ENCODE data around the gene TNIP2.
"Not testable (repeated sequence)": the region's sequence is repeated elsewhere in the genome, so short reads cannot be mapped to it uniquely, and the experiment has no call there.

TNIP2 gene

GRCh38 chr4:2788532-2789103 lies 32.5 kb upstream of the TNIP2 start:
- peaks cover 22% of the 10 kb centered on the region for H3K4me1 Mint-ChIP-seq (ENCODE audit: low read depth)
- H3K9me3 Mint-ChIP-seq = peaks cover 5% of the 10 kb centered on the region
- H3K27ac Mint-ChIP-seq = no peak overlapping the region
- peaks cover 4% of the 10 kb centered on the region for H3K27me3 Mint-ChIP-seq (ENCODE audit: low read depth)
- H3K4me3 Mint-ChIP-seq = no peak overlapping the region
- H3K36me3 Mint-ChIP-seq (ENCODE audit: low read depth) = peaks cover 7% of the 10 kb centered on the region

DNA sequence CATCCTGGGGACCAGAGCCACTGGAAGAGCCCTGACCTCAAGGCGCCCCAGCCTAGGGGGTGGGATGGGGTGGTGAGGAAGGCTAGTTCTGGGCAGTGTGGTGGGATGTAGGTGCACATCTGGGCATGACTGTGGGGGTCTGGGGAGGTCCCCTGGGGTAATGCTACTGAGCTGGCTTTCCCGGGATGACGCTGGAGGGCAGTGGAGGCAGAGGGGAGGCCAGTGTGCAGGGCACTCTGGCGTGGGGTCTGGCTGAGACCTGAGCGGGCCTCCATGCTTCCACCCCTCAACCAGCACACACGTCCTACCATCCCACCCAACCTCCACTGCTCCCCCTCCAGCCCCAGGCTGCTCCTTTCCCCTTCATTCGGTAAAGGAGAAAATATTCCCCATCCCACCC lies 32.0 kb upstream of the TNIP2 start:
- H3K4me3 Mint-ChIP-seq = no peak overlapping the region
- peaks cover 22% of the 10 kb centered on the region for H3K4me1 Mint-ChIP-seq (ENCODE audit: low read depth)

GRCh38 chr4:2787230-2788100 lies 31.3 kb upstream of the TNIP2 start:
- Mint-ChIP-seq H3K27ac (peak overlapping the region; percentile 89), H3K27me3 (ENCODE audit: low read depth) (peaks cover 14% of the 10 kb centered on the region)

More for the DNA sequence above, 32.0 kb upstream of the TNIP2 start:
- peaks cover 10% of the 10 kb centered on the region for H3K9me3 Mint-ChIP-seq
- H3K36me3 Mint-ChIP-seq (ENCODE audit: low read depth) = peaks cover 8% of the 10 kb centered on the region
- peaks cover 9% of the 10 kb centered on the region for H3K27me3 Mint-ChIP-seq (ENCODE audit: low read depth)
- peak overlapping the region; percentile 20 for H3K27ac Mint-ChIP-seq

DNA sequence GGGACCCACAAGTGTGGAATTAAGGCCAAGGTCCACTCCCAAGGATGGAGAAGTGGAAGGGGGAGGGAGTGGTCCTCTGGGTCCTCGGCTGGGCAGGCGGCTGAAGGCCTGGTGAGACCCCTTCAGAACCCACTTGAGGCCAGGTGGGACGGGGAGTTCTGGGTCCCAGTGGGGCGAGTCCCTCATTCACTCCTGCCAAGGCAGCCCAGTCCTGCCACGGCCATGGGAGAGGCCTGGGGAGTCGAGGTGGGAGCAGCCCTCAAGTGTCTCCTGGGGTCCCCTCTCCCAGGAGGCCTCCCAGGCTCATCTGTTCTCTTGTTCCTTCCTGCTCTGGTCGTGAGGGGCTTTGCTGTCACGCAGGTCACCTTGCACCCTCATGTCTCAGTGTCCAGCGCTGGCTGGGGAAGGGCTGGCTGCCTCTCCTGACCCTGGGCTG lies 30.7 kb upstream of the TNIP2 start:
- H3K9me3 Mint-ChIP-seq = peaks cover 20% of the 10 kb centered on the region
- peaks cover 17% of the 10 kb centered on the region for H3K27me3 Mint-ChIP-seq (ENCODE audit: low read depth)
- peaks cover 15% of the 10 kb centered on the region for H3K36me3 Mint-ChIP-seq (ENCODE audit: low read depth)
- H3K27ac Mint-ChIP-seq = peak overlapping the region; percentile 89
- H3K4me1 Mint-ChIP-seq (ENCODE audit: low read depth) = peaks cover 22% of the 10 kb centered on the region
- no peak overlapping the region for H3K4me3 Mint-ChIP-seq

More at GRCh38 chr4:2787230-2788100, 31.3 kb upstream of the TNIP2 start:
- peaks cover 12% of the 10 kb centered on the region for H3K36me3 Mint-ChIP-seq (ENCODE audit: low read depth)
- H3K4me1 Mint-ChIP-seq (ENCODE audit: low read depth) = peaks cover 22% of the 10 kb centered on the region
- H3K9me3 Mint-ChIP-seq = peaks cover 16% of the 10 kb centered on the region
- H3K4me3 Mint-ChIP-seq = peak overlapping the region; percentile 40

DNA sequence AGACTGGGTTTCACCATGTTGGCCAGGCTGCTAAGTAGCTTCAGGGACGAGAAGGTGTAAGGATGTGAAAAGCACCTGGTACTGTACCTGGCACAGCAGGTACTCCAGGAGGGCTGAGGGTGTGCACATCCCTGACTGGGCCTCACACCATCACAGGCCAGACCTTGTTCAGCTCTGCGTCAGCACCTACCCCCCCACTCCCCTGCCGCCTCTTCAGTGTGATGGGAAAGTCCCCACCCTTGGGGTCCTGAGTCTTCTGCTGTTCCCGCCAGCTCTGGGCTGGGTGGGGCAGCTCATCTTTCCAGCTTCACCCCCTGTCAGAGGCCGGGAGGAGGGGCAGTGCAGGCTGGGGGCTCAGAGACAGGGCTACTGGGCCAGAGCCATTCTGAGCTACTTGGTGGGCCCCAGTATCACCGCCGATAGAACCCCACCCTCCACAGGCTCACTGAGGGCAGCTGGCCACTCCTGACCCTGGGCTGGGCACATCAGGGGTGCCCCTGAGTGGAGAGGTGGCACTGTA lies 30.1 kb upstream of the TNIP2 start:
- Mint-ChIP-seq H3K9me3 (peaks cover 24% of the 10 kb centered on the region), H3K27me3 (ENCODE audit: low read depth) (peaks cover 19% of the 10 kb centered on the region), H3K27ac (peak overlapping the region; percentile 83), H3K4me1 (ENCODE audit: low read depth) (peaks cover 19% of the 10 kb centered on the region), H3K4me3 (no peak overlapping the region), H3K36me3 (ENCODE audit: low read depth) (peaks cover 17% of the 10 kb centered on the region)

- peaks cover 26% of the 10 kb centered on the region for H3K9me3 Mint-ChIP-seq
- H3K27me3 Mint-ChIP-seq (ENCODE audit: low read depth) = peaks cover 21% of the 10 kb centered on the region
- no peak overlapping the region for H3K4me3 Mint-ChIP-seq
- peaks cover 19% of the 10 kb centered on the region for H3K4me1 Mint-ChIP-seq (ENCODE audit: low read depth)
- peaks cover 19% of the 10 kb centered on the region for H3K36me3 Mint-ChIP-seq (ENCODE audit: low read depth)
- peak overlapping the region; percentile 83 for H3K27ac Mint-ChIP-seq
Observed at GRCh38 chr4:2785613-2786012, 29.5 kb upstream of the TNIP2 start.

DNA sequence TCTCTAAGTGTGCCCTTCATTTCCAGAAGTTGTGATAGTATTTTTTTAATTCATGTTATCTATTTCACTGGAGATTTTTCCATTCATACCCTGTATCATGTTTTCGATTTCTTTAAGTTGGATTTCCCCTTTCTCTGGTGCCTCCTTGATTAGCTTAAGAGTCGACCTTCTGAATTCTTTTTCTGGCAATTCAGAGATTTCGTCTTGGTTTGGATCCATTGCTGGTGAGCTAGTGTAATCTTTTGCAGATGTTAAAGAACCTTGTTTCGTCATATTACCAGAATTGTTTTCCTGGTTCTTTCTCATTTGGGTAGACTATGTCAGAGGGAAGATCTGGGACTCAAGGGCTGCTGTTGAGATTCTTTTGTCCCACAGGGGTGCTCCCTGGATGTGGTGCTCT lies 27.7 kb upstream of the TNIP2 start:
- peaks cover 15% of the 10 kb centered on the region for H3K4me1 Mint-ChIP-seq (ENCODE audit: low read depth)
- H3K4me3 Mint-ChIP-seq = no peak overlapping the region
- peaks cover 19% of the 10 kb centered on the region for H3K36me3 Mint-ChIP-seq (ENCODE audit: low read depth)
- H3K9me3 Mint-ChIP-seq = peaks cover 26% of the 10 kb centered on the region
- no peak overlapping the region for H3K27ac Mint-ChIP-seq
- peaks cover 21% of the 10 kb centered on the region for H3K27me3 Mint-ChIP-seq (ENCODE audit: low read depth)

GRCh38 chr4:2781911-2782310 lies 25.8 kb upstream of the TNIP2 start:
- no peak overlapping the region for H3K27ac Mint-ChIP-seq

DNA sequence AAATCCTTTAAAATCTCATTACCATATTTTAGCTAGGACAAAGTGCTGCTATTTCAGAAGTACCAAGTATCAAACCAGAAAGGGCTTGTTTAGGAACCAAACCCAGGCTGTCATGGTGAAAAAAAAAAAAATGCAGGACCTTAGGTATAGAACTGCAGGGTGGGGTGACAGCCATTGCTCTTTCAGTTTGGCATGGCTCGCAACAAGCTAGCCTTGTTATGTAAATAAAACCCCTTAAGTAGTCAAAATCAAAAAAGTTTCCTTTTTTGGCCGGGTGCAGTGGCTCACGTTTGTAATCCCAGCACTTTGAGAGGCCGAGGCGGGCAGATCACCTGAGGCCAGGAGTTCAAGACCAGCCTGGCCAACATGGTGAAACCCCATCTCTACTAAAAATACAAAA lies 24.5 kb upstream of the TNIP2 start:
- not testable (repeated sequence) for H3K4me3 Mint-ChIP-seq; H3K27ac Mint-ChIP-seq; H3K4me1 Mint-ChIP-seq (ENCODE audit: low read depth)
- peaks cover 26% of the 10 kb centered on the region for H3K9me3 Mint-ChIP-seq
- peaks cover 19% of the 10 kb centered on the region for H3K36me3 Mint-ChIP-seq (ENCODE audit: low read depth)
- peaks cover 21% of the 10 kb centered on the region for H3K27me3 Mint-ChIP-seq (ENCODE audit: low read depth)

More at GRCh38 chr4:2781911-2782310, 25.8 kb upstream of the TNIP2 start:
- Mint-ChIP-seq H3K27me3 (ENCODE audit: low read depth) (peaks cover 21% of the 10 kb centered on the region), H3K4me1 (ENCODE audit: low read depth) (peaks cover 5% of the 10 kb centered on the region), H3K36me3 (ENCODE audit: low read depth) (peaks cover 19% of the 10 kb centered on the region), H3K4me3 (no peak overlapping the region), H3K9me3 (peaks cover 26% of the 10 kb centered on the region)

GRCh38 chr4:2771264-2771663 lies 15.1 kb upstream of the TNIP2 start:
- Mint-ChIP-seq H3K9me3 (peaks cover 14% of the 10 kb centered on the region), H3K36me3 (ENCODE audit: low read depth) (peaks cover 8% of the 10 kb centered on the region), H3K4me3 (no peak overlapping the region), H3K27me3 (ENCODE audit: low read depth) (no peaks in the 10 kb centered on the region), H3K4me1 (ENCODE audit: low read depth) (peaks cover 18% of the 10 kb centered on the region), H3K27ac (no peak overlapping the region)

GRCh38 chr4:2768921-2769336 lies 12.8 kb upstream of the TNIP2 start:
- Mint-ChIP-seq H3K4me3 (no peak overlapping the region), H3K9me3 (peaks cover 14% of the 10 kb centered on the region), H3K4me1 (ENCODE audit: low read depth) (peaks cover 20% of the 10 kb centered on the region), H3K36me3 (ENCODE audit: low read depth) (peaks cover 8% of the 10 kb centered on the region), H3K27me3 (ENCODE audit: low read depth) (no peaks in the 10 kb centered on the region), H3K27ac (no peak overlapping the region)

DNA sequence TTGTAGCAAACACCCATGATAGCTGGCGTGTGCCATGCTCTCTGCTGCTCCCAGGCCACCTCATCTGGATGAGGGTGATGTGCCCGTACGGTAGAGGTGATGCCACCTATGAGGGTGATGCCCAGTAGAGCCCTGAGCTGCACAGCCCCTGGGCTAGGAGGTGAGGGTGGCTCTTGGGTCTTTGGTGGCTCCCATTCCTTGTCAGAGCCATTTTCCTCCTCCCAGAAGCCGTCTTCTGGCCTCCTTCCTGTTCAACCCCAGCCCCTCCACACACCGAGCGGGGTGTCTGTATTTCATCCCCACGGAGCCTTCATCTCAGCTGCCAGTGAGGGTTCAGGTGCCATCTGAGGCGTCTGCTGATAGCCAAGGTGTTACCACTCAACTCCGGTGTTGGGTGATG lies 12.0 kb upstream of the TNIP2 start:
- no peak overlapping the region for H3K4me3 Mint-ChIP-seq
- peaks cover 20% of the 10 kb centered on the region for H3K4me1 Mint-ChIP-seq (ENCODE audit: low read depth)
- H3K9me3 Mint-ChIP-seq = peaks cover 14% of the 10 kb centered on the region
- no peak overlapping the region for H3K27ac Mint-ChIP-seq
- H3K36me3 Mint-ChIP-seq (ENCODE audit: low read depth) = peaks cover 8% of the 10 kb centered on the region
- no peaks in the 10 kb centered on the region for H3K27me3 Mint-ChIP-seq (ENCODE audit: low read depth)

DNA sequence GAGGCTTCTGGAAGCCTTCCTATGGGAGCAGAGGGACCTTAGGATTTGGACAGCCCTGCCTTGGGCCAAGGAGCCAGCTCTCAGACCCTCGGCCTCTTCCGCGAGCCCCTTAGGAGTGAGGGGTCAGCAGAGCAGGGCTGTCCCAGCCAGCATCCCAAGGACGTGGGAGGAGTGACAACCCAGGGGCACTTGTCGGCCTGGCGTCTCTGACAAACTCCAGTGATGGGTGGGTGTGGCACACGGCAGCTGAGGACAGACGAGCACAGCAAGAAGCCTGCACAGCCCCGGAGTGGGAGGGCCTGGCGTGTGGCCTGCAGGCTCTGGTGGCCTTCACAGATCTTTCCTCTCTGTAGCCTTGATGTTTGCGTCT lies 11.6 kb upstream of the TNIP2 start:
- no peak overlapping the region for H3K4me3 Mint-ChIP-seq
- no peaks in the 10 kb centered on the region for H3K27me3 Mint-ChIP-seq (ENCODE audit: low read depth)
- peaks cover 6% of the 10 kb centered on the region for H3K36me3 Mint-ChIP-seq (ENCODE audit: low read depth)
- H3K9me3 Mint-ChIP-seq = peaks cover 14% of the 10 kb centered on the region
- H3K4me1 Mint-ChIP-seq (ENCODE audit: low read depth) = peaks cover 20% of the 10 kb centered on the region
- H3K27ac Mint-ChIP-seq = no peak overlapping the region

- Mint-ChIP-seq H3K36me3 (ENCODE audit: low read depth) (peaks cover 6% of the 10 kb centered on the region), H3K27me3 (ENCODE audit: low read depth) (no peaks in the 10 kb centered on the region), H3K27ac (no peak overlapping the region), H3K4me3 (no peak overlapping the region), H3K9me3 (peaks cover 14% of the 10 kb centered on the region), H3K4me1 (ENCODE audit: low read depth) (peaks cover 20% of the 10 kb centered on the region)
Observed at GRCh38 chr4:2767046-2767704, 11.0 kb upstream of the TNIP2 start.

Data from T-helper 1 cell treated with Interleukin-12 subunit alpha and Interleukin-12 subunit beta and Interleukin-4 antibody, amounts not matched to agents 30 μg/mL and 1 μg/mL, for 36 hours (primary cell).